Measurements from ENCODE around the gene ACTR8. TPM values are rescaled to one million over a fixed set of nuclear protein-coding genes. Genes with fewer than 3 reads are reported as not detected.

The ACTR8 gene
- total RNA-seq, 1 donor from 2014 or later: 40.8 TPM

DNA sequence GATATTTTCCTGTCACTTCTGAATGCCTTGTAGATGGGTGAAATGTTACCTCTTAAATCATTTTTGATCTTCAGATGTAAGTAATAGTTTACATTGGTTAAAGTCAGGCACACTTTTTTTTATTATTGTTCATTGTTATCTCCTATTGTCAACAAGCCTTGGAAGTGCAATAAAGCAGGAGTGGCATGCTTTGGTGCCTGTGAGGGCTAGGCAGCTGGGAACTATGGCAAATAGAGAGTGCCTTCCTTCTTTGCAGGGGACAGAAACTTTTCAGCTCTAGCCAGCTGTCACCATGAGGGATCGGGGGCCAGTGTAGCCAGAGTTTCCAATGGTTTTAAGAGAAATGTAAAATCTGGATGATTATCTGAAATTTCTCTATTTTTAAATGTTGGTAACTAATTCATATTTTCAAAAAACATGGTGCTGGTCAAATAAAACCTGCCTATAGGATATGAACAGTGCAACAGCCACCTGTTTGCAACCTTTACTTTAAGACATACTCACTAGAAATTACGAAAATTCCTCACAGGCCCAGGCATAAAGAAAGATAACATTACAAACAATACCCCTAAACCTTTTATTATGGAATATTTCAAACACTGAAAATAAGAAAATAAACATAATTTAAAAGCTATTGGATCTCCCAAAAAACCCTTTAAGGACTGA is 18.8 kb upstream of the ACTR8 start:
- Mint-ChIP-seq H3K27me3 (ENCODE audit: insufficient read depth, low read depth) (no peaks in the 10 kb centered on the region), H3K4me1 (no peaks in the 10 kb centered on the region), H3K27ac (no peak overlapping the region), H3K36me3 (no peaks in the 10 kb centered on the region), H3K9me3 (no peaks in the 10 kb centered on the region), H3K4me3 (no peak overlapping the region)
- H3K4me1 ChIP-seq: no peaks in the 10 kb centered on the region
- H3K79me2 ChIP-seq (ENCODE audit: low read depth): no peaks in the 10 kb centered on the region
- no peaks in the 10 kb centered on the region for H4K20me1 ChIP-seq (ENCODE audit: low read depth)
- H2AFZ ChIP-seq (replicated peaks): no peak overlapping the region
- H3K36me3 ChIP-seq: no peaks in the 10 kb centered on the region
- H3K9ac ChIP-seq: no peak overlapping the region
- no peak overlapping the region for H3K27ac ChIP-seq
- no peak overlapping the region for H3K4me2 ChIP-seq
- no peaks in the 10 kb centered on the region for H3K9me3 ChIP-seq (ENCODE audit: low read depth)
- no peak for DNase-seq (ENCODE audit: low spot score)
- TF ChIP-seq, protein P1, sequence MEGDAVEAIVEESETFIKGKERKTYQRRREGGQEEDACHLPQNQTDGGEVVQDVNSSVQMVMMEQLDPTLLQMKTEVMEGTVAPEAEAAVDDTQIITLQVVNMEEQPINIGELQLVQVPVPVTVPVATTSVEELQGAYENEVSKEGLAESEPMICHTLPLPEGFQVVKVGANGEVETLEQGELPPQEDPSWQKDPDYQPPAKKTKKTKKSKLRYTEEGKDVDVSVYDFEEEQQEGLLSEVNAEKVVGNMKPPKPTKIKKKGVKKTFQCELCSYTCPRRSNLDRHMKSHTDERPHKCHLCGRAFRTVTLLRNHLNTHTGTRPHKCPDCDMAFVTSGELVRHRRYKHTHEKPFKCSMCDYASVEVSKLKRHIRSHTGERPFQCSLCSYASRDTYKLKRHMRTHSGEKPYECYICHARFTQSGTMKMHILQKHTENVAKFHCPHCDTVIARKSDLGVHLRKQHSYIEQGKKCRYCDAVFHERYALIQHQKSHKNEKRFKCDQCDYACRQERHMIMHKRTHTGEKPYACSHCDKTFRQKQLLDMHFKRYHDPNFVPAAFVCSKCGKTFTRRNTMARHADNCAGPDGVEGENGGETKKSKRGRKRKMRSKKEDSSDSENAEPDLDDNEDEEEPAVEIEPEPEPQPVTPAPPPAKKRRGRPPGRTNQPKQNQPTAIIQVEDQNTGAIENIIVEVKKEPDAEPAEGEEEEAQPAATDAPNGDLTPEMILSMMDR (IDR thresholded peaks at IDR 0.05): no peak
- TF ChIP-seq EZH2 (IDR thresholded peaks at IDR 0.05) (no peak), EZH2phosphoT487 (IDR thresholded peaks at IDR 0.05) (no peak)
- peaks cover 26% of the 10 kb centered on the region for H3K27me3 ChIP-seq
- no peak overlapping the region for H3K4me3 ChIP-seq
- H3F3A ChIP-seq (ENCODE audit: low read depth): no peaks in the 10 kb centered on the region

DNA sequence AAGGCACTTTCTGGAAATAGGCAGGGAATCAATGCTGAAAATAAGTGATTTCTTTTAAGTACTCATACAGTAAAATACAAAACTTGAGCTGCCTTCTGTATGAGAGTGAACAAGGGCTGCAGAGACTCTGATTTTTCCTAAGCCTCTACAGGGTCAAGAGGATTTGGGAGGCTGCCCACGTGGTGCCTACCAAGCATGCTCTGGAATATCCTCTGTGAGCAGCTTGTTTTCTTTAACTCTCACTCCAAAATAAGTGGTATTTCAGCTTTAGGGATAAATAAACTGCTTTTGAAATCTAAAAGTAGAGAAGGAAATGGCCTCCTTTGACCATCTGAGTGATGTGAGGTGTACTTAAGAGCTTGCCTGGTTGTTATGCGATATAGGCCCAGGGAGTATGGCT is 17.8 kb upstream of the ACTR8 start:
- Mint-ChIP-seq H3K4me1 (no peaks in the 10 kb centered on the region), H3K36me3 (no peaks in the 10 kb centered on the region), H3K27me3 (ENCODE audit: insufficient read depth, low read depth) (no peaks in the 10 kb centered on the region), H3K9me3 (no peaks in the 10 kb centered on the region), H3K4me3 (no peak overlapping the region), H3K27ac (no peak overlapping the region)
- Histone ChIP-seq H3K27me3 (peaks cover 37% of the 10 kb centered on the region), H3K27ac (no peak overlapping the region), H3K4me2 (no peak overlapping the region), H3K4me3 (no peak overlapping the region), H4K20me1 (ENCODE audit: low read depth) (no peaks in the 10 kb centered on the region), H3K9ac (no peak overlapping the region), H3K79me2 (ENCODE audit: low read depth) (no peaks in the 10 kb centered on the region), H3K9me3 (ENCODE audit: low read depth) (no peaks in the 10 kb centered on the region), H3F3A (ENCODE audit: low read depth) (no peaks in the 10 kb centered on the region), H3K4me1 (no peaks in the 10 kb centered on the region), H2AFZ (replicated peaks) (peak overlapping the region; percentile 36), H3K36me3 (no peaks in the 10 kb centered on the region)
- DNase-seq (ENCODE audit: low spot score): no peak
- TF ChIP-seq EZH2 (IDR thresholded peaks at IDR 0.05) (no peak), EZH2phosphoT487 (IDR thresholded peaks at IDR 0.05) (no peak)
- TF ChIP-seq, protein P1 (IDR thresholded peaks at IDR 0.05): no peak

DNA sequence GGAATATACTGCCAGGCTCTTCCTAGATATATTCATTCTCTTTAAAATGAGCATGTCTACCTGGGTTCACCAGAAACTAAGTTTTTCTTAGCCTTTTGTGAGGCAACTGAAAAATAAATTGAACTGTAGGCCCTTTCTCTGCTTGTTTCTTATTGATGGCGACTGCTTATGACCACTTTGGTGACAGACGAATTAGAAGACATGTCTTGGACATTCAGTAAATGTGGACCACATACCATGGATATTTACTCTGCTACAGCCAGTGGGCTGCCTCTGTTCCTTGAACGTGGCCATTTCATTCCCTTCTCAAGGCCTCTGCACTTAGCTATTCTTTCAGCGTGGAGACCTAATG is 10.3 kb upstream of the ACTR8 start:
- peak; percentile 15 for DNase-seq (ENCODE audit: low spot score)
- H3K36me3 Mint-ChIP-seq: peaks cover 7% of the 10 kb centered on the region
- Histone ChIP-seq H4K20me1 (ENCODE audit: low read depth) (peaks cover 21% of the 10 kb centered on the region), H3K4me2 (peak overlapping the region; percentile 76), H3K4me3 (peak overlapping the region; percentile 82), H3K9ac (no peak overlapping the region), H3F3A (ENCODE audit: low read depth) (peaks cover 10% of the 10 kb centered on the region), H3K36me3 (no peaks in the 10 kb centered on the region), H3K4me1 (peaks cover 12% of the 10 kb centered on the region), H3K9me3 (ENCODE audit: low read depth) (no peaks in the 10 kb centered on the region), H3K27me3 (peaks cover 40% of the 10 kb centered on the region), H2AFZ (replicated peaks) (peak overlapping the region; percentile 31), H3K27ac (peak overlapping the region; percentile 28), H3K79me2 (ENCODE audit: low read depth) (peaks cover 42% of the 10 kb centered on the region)
- peaks cover 3% of the 10 kb centered on the region for H3K27me3 Mint-ChIP-seq (ENCODE audit: insufficient read depth, low read depth)
- peak overlapping the region; percentile 98 for H3K4me3 Mint-ChIP-seq
- TF ChIP-seq, protein P1 (IDR thresholded peaks at IDR 0.05): no peak
- TF ChIP-seq EZH2 (IDR thresholded peaks at IDR 0.05) (no peak), EZH2phosphoT487 (IDR thresholded peaks at IDR 0.05) (no peak)
- no peaks in the 10 kb centered on the region for H3K9me3 Mint-ChIP-seq
- H3K4me1 Mint-ChIP-seq: peaks cover 27% of the 10 kb centered on the region
- peak overlapping the region; percentile 94 for H3K27ac Mint-ChIP-seq
